ENCODE measurements around the gene USP13.
A peak's percentile ranks its signal among the peaks of the same experiment; 100 is the strongest.
"Not testable (repeated sequence)": the region's sequence is repeated elsewhere in the genome, so short reads cannot be mapped to it uniquely, and the experiment has no call there.

The USP13 gene, protein sequence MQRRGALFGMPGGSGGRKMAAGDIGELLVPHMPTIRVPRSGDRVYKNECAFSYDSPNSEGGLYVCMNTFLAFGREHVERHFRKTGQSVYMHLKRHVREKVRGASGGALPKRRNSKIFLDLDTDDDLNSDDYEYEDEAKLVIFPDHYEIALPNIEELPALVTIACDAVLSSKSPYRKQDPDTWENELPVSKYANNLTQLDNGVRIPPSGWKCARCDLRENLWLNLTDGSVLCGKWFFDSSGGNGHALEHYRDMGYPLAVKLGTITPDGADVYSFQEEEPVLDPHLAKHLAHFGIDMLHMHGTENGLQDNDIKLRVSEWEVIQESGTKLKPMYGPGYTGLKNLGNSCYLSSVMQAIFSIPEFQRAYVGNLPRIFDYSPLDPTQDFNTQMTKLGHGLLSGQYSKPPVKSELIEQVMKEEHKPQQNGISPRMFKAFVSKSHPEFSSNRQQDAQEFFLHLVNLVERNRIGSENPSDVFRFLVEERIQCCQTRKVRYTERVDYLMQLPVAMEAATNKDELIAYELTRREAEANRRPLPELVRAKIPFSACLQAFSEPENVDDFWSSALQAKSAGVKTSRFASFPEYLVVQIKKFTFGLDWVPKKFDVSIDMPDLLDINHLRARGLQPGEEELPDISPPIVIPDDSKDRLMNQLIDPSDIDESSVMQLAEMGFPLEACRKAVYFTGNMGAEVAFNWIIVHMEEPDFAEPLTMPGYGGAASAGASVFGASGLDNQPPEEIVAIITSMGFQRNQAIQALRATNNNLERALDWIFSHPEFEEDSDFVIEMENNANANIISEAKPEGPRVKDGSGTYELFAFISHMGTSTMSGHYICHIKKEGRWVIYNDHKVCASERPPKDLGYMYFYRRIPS
- total RNA-seq, result 6.2 to 6.3 reads per million in 2 donors

DNA sequence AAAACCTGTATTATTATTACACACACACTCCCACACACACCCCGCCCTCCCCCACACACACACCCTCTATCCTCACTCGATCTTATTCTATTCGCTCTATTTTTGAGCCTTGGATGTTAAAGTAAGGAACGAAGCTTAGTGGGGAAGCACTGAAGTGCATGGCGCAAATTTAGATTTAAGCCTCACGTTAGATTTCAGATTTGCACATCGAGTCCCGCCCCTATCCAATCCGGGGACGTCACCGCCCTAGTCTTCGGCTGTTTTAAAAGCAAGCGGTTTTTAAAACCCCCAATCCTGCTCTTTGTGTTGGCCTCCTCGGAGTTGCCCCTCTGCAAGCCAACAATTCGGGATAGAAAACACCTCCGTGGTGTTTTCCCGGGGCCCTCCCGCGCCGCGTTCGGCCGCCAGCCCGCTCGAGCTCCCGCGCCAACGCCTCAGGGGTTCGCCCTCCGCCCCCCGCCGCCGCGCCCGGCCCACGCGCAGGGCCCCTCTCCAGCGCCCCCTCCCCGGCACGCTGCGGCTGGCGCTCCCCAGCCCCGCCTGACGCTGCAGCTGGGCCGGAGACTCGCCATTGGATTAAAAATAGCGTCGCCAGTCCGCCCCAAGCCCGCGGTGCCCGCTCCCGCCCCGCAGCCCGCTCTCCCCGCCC is at the start of gene USP13:
Gene USP13, plus strand, starts transcription at position 594 of the 649 bp plus-strand sequence. CDS start 186 bp downstream, outside the sequence.
- DNase-seq, result peak; percentile 31 to 88 (median 43)

DNA sequence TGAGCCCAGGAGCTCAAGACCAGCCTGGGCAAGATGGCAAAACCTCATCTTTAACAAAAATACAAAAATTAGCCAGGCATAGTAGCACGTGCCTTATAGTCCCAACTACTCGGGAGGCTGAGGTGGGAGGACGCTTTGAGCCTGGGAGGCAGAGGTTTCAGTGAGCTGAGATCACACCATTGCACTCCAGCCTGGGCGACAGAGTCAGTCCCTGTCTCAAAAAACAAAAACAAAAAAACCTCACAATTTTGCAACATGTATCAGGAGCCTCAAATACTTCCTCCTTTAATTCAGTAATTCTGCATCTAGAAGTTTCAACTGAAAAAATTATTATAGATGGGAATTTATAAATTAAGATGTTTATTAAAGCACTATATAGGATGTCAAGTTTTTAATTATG is 49.5 kb upstream of the USP13 start:
- no peak for DNase-seq

DNA sequence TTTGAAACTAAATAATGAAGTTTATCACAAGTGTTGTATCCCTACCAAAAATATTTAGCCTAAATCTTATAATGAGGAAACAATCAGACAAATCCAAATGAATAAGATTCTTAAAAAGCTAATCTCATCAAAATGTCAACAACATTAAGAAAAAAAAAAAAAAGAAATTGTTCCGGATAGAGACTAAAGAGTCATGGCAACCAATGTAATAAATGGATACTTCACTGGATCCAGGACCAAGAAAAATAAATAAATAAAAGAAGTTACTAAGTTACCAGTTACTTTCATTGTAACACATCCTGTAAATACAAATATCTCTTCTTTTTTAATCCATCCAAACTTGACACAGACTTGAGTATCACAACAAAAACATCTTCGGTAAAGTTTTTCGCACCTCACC is 49.0 kb upstream of the USP13 start:
- no peak for DNase-seq

DNA sequence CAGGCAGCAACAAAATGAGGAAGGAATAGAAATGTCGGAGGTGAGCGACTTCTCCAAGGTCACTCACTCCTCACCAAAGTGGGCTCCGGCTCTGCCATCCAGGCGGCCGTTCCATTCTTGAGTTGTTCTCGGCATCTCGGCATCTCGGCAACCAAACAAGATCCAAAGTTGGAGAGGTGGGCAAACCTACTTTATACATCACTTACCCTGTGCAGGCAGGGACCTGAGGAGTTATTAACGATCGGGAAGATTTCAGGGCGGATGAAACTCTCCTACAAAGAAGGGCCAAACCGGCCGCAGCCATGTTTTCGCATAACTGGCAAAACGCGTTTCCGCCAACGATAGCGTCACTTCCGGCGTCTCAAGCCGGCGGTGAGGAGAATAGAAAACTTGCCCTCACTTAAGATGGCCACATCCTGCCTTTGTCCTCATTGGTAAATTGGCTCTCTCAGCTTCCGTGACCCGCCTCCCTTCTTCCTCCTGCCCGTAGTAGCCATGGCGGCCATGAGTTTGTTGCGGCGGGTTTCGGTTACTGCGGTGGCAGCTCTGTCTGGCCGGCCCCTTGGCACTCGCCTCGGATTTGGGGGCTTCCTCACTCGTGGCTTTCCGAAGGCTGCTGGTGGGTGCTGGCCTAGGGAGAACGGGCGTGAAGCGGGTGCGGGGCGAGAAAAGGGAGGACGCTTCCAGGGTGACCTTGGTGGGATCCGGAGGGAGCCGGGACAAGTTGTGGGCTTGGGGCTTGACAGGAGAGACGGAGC is 48.3 kb upstream of the USP13 start, which contains the start of the genes MRPL47 and NDUFB5:
Gene MRPL47, minus strand, starts transcription at position 318 of the 758 bp plus-strand sequence. Its CDS starts 14 bp downstream, at position 304.
Gene NDUFB5, plus strand, starts transcription at position 474 of the 758 bp plus-strand sequence. Its CDS starts 22 bp downstream, at position 496.
- DNase-seq, result peak; percentile 70 to 98 (median 89)

DNA sequence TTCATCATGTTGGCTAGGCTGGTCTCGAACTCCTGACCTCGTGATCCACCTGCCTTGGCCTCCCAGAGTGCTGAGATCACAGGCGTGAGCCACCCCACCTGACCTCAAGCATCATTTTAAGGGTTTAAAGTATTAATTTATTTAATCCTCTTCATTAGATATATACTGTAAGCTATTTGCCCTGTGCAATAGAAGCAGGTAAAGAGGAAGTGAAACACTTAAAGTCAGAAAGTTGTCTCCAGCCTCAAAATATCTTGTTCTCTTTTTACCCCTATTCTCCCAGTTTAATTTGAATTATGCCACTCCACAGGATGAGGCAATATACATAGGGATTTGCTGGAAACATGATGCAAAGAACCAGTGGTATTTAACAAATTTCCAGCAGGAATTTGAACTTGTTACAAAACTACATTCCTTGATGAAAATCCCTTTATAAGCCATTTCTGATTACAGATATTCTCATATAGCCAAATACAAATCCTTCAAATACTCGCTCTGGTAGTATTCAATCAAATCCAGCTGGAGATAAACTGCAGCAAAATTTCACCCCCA is 46.2 kb upstream of the USP13 start:
- DNase-seq, result no peak

DNA sequence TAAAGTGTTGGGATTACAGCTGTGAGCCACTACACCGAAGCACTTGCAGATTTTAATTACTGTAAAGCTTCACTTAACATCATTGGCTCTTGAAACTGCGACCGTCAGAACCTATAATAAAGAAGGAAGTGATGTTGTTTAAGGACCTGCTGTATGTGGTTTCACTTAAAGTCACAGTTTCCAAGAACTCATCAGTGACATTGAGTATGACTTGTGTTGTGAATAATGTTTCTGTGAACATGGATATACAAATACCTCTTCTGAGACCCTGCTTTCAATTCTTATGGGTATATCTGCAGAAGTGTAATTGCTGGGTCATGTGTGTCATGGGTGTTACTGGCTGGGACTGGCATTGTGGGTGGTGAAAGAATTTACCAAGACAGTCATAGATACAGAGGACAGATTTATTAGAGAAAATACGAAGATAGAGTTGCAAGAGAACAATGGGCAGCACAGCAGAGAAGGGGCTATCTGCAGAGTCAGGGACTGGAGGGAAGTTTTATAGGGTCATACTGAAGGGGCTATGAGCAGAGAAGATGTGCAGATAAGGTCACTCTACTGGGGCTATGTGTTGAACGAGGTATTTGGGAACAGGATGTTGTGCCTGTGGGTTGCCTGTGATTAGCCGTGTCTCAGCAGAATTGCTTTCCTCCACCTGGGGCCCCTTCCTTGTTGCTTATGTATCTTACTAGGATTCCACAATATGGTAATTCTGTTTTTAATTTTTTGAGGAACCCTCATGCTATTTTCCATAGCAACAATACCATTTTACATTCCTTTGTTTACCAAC is 43.7 kb upstream of the USP13 start:
- DNase-seq, result peak in 1 of 5 experiments; percentile 93

DNA sequence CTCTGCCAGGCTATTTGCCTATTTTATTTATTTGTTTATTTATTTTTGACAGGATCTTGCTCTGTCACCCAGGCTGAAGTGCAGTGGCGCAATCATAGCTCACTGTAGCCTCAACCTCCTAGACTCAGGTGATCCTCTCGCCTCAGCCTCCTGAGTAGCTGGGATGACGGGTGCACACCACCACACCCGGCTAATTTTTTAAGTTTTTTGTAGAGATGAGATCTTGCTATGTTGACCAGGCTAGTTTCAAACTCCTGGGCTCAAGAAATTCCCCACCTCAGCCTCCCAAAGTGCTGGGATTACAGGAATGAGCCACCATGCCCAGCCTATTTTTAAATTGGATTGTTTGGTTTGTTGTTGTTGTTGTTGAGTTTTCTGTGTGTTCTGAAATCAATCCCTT is 42.8 kb upstream of the USP13 start:
- no peak for DNase-seq

DNA sequence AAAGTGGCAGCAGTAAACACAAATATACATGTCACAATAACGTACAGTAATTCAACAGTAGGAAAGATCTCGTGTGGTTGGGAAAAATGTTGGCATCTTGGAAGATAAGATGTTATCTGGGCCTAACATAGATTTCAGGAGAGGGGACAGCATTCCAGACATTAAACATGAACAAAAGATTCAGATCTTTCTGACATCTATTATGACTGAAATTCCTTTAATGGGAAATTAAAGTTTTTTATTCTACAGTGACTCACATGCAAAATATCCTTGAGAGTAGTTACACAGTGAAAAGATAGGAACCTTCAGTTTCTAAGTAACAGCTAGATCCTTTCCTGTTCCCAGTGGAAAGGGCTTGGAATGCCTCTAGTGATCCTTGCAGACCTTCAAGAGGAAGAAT is 39.0 kb upstream of the USP13 start:
- DNase-seq, result no peak

DNA sequence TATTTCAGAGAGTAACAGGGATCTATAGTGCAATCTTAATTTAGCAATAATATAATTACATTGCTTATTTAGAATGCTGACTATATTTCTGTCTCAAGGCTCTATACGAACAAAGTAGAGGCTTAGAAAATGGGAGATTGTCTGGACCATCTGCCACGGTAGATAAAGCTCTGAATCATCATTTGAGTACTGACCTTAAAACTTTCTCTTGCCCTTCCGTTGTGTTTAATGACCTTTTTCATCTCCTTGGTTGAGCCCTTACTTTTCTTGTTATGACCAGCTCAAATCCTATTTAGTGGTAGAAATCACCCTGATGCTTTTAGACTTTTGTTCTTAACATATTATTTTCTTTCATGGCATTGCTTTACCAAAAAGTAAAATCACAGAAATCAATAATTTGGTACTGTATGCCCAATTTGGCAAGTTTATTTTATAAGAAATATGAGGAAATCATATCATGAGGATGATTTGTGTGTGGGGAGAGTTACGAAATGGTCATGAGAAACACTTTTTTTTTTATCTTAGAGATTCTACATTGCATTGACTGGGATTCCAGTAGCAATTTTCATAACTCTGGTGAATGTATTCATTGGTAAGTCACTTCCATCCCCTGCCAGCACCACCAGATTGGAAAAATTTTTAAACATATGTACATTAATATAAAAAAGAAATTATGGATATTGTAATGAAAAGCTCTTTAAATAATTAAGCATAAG is 37.2 kb upstream of the USP13 start:
- no peak for DNase-seq

DNA sequence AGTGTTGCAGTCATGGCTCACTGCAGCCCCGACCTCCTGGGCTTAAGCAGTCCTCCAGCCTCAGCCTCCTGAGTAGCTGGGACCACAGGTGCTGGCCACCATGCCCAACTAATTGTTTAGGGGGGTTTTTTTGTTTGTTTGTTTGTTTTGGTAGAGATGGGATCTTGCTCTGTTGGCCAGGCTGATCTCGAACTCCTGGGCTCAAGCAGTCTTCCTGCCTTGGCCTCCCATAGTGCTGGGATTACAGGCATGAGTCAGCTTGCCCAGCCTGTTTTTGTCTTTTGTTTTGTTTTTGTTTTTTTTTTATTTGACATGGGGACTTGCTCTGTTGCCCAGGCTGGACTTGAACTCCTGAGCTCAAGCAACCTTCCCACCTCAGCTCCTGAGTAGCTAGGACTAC is 30.8 kb upstream of the USP13 start:
- DNase-seq, result no peak

DNA sequence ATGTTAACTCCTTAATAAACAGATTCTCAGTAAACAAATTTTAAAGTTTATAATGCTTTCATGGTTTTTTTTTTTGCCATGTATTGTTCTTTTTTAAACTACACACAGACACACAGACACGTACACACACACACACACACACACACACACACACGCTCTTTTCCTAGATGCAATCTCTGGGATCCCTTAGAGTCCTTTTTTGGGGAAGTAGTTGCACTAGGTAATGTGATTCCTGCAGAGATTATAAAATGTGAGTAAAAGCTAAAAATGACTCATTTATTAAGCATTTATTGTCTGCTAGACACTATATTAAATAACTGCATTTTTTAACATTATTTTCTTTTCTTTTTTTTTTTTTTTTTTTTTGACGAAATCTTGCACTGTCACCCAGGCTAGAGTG is 28.4 kb upstream of the USP13 start:
- DNase-seq, result no peak

DNA sequence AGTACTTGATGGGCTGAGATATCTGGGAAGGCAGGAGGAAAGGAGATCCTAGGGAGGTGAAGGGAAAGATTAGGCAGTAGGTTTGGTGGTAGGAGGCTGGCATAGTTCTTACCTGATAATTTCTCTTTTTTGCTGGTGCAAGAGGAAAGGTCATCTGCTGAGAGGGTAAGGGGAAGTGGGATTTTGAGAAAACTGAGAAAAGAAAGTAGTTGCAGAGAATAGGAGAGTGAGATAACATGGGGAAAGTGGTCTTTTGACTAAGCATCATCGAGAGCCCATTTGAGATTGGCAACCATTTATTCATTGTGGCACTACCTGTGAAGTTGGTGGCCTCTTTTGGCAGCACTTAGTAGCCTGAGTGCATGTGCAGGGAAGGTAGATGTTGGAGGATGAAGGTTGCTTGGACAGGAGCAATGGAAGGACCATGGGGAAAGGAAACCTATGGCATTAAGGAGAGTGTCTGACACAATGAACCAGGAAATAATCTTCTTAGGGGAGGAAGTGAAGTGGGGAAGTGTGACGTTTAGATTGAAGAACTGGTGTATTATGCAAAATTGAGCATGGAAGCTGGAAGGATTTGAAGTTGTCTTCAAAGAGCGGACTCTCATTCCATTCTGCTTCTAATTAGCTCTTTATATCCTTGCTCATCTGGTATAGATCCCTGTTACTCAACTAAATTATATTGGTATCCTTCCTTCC is 21.9 kb upstream of the USP13 start:
- no peak for DNase-seq

DNA sequence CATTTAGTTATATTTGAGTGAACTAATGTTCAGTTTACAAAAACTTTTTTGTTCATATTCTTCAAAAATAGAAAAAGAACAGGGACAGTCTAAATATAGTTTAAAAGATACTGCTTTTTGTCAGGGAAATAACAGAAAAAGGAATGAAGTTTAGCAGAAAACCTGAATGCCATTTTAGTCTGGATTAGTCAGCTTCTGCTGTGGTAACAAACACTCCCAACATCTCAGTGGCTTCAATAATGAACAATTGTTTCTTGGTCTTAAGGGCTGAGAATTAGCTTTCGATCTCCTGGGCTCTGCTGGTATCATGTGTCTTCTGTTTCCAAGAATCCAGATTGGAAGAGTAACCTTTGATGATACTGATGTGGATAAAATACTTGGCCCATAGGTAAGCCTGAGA is 12.4 kb upstream of the USP13 start:
- DNase-seq, result no peak

DNA sequence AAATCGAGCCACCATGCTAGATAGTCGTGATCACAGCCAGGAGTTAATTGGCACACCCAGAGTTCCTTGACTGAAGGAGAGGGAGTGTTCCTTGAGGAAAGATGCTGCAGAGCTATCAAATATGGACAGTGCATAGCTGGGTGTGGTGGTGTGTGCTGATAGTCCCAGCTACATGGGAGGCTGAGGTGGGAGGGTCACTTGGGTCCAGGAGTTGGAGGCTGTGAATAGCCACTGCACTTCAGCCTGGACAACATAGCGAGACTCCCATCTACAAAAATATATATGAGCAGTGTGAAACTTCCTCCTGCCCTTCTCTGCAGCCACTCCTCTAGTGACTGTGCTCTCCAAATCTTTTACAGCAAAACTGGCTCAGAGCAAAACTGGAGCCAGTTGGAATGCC is 10.0 kb upstream of the USP13 start:
- no peak for DNase-seq

DNA sequence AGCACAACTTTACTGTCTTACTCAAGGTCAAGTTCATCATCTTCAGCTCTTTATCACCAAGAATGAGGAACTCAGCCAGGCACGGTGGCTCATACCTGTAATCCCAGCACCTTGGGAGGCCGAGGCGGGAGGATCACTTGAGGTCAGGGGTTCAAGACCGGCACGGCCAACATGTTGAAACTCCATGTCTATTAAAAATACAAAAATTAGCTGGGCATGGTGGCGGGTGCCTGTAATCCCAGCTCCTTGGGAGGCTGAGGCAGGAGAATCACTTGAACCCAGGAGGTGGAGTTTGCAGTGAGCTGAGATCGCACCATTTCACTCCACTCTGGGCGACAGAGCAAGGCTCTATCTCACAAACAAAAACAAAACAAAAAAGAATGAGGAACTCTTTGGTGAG is 9.0 kb upstream of the USP13 start:
- not testable (repeated sequence) for DNase-seq

DNA sequence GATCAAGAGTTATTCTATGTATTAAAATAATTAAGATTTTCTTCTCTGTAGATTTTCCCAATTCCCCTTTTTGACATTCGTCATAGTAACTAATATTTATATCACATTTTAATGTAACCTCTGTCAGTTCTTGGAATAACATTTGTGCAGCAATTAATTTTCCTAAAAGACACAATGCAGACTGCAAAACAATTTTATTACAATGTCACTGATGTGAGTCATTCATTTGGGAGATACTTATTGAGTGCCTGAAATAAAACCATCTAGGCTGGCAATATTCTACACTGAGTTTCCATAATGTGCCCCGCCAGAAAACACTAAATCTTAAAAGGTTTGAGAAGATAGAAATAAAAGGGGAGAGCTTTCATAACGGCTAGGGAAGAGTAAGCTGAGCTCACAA is 6.7 kb upstream of the USP13 start:
- DNase-seq, result no peak

DNA sequence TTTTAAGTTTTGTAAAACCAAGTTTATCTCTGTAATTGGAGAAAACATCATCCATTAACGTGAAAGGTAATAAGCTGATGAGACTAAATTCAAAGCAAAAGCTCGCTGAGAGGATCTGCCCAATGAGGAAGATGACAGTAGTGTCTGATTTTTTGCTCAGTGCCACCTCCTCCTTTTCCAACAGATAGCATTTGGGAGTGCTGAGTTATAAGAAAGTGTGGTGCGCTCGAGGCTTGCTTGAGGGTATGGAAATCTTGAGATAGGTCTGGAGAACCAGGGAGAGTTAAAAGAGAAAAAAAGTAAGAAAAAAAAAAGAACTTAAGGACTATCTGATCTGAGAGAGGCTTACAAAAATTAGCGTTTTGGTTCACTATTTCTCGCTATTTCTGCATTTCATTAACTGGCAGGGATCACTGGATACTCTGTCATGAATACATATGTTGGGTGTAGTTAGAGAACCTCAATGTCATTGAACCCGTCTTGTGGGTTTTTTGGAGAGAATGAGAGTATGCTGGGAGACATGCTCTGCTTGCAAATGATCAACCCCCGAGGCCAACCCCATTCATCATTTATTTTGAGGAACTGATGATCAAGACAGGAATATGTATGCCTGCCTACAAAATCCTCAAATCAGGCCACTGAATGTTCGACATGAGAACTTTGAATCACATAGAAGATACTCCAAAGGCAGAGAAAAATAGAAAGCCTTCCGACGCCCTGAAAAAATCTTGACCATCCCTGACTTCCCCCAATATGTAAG is 973 bp upstream of the USP13 start:
- DNase-seq, result peak in 1 of 5 experiments; percentile 12

DNA sequence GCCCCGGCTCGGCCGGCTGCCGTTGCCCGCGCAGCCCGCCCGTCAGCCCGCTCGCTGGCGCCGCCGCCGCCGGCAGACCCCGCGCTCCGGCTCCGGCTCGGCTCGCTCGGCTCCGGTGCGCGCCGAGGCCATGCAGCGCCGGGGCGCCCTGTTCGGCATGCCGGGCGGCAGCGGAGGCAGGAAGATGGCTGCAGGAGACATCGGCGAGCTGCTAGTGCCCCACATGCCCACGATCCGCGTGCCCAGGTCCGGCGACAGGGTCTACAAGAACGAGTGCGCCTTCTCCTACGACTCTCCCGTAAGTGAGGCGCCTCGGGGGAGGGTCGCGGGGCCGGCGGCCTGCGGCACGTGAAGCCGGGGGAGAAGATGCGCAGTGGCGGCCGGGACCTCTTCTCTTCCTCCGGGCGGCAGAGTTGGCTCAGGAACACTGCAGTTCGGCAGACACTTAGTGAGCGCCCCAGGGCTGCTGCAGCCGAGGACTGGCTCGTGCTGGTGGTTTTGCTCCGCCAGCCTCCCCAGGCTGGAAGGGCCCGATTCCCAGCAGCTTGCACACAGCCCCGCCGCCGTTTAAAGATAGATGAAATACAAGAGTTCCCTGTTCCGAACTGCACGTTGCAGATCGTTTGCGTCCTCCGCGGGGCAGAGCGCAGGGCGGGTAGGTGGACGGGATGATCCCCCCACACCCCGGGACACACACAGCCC is 407 bp downstream of the USP13 start:
- DNase-seq, result peak; percentile 26 to 83 (median 41)

All from T-helper 2 cell (primary cell).